GM21526 (cell line): ENCODE data around the gene ITPR1.
"Not testable (repeated sequence)": the region's sequence is repeated elsewhere in the genome, so short reads cannot be mapped to it uniquely, and the experiment has no call there.

Experiments used
- ATAC-seq: cut with Tn5 transposase; IDR thresholded peaks from one replicate; pipeline ENCODE4 v1.9.1; 2021; ENCODE audit warnings: moderate library complexity; ENCODE audit not compliant: unreplicated experiment, low FRiP score

ITPR1 gene

DNA sequence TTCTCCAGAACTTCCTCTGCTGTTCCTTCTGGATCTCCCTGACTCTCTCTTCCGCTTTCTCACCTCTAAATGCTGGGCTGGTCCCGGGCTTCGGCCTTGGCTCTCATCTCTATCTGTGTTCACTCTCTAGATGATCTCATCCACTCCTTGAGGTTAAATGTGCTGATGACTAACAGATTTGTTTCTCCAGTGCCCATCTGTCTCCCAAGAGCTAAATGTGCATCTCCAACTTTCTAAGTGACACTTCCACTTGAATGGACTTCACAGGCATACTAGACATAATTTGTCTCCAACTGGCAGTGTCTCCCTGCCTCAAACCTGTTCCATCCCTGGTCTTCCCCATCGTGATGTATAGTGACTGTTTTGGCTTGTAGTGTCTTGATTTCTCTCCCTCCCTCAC, 95.3 kb downstream of the ITPR1 start:
- no peak for ATAC-seq

DNA sequence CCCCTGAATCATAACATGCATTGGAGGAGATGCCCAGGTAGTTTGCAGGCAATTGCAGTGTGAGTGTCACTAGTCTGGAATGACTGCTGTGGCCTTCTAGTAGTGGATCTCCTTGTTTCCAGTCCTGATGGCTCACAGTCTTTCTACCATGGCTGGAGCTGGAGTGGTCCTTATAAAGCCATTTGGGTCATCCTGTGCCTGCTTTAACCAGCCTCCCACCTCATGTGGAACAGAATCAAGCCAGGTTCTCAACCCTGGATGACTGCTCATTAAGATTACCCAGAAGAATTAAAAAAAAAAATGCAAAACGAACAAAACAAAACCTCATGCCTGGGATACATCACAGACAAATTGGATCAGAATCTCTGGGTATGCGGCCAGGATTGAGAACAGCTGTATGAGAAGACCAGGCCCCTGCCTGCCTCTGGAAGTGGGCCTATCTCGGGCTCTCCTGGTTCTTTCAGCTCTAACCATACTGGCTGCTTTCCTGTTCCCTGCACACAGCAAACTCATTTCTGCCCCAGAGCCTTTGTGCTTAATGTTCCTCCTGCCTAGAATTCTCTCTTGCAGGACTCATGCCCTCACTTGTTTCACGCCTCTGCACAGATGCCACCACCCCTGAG, 96.4 kb downstream of the ITPR1 start:
- ATAC-seq, result no peak

DNA sequence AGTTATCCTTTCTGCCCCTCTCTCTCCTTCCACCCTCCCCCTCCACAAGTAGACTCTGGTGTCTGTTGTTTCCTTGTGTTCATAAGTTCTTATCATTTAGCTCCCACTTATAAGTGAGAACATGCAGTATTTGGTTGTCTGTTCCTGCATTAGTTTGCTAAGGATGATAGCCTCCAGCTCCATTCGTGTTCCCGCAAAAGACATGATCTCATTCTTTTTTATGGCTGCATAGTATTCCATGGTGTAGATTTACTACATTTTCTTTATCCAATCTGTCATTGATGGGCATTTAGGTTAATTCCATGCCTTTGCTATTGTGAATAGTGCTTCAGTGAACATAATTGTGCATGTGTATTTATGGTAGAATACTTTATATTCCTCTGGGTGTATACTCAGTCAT, 97.7 kb downstream of the ITPR1 start:
- ATAC-seq, result not testable (repeated sequence)

DNA sequence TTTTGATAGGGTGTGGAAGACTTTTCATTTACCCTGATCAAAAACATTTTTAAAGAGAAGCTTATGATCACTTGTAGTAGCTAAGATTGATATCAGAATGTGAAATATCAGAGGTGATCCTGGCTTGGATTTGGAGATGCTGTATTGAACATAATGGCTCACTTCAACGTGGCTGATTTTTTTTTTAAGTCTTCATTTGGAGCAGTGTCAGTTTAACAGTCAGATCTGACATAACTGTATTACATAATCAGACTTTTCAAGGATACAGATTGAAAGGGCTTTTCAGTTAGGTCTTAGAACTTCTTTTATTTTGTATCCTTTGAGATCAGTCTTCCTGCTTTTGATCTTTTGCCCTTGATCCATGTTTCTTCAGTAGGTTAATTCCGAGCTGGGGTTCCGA, 98.5 kb downstream of the ITPR1 start:
- no peak for ATAC-seq

DNA sequence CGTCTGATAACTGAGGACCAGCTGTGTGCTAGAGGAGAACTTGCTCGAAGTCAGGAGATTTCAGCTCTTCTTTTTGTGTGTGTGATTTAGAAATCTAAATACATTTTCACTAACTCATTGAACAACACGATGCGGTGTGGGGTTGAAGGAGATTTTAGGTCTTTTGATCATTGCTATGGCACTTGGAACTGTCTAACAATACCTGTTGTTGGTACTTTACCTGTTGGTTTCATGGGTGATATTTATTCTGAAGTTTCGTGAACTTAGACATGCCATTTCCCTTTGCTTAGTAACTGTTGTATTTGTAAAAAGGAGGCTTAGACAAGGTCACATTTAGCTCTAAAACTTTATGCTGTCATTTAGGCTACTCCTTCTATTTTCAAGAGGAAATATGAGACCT, 99.9 kb downstream of the ITPR1 start:
- ATAC-seq, result no peak

DNA sequence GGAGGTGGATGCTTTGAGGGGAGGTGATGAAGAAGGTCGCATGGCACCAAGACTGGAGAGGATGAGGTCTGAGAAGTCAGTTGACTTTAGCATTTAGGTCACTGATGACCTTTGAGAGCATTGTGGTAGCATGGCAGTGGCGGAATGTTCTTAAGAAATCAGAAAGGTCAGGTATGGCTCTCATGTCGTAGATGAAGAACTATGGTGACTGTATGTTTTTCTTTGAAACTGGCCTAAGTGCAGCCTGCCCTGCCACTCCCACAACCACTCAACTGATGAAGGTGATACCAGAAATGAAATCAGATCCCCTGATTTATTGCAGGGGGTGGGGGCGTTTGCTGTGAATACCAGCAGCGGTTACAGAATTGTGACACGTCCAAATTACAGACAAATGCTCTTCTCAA, 102.6 kb downstream of the ITPR1 start:
- no peak for ATAC-seq

DNA sequence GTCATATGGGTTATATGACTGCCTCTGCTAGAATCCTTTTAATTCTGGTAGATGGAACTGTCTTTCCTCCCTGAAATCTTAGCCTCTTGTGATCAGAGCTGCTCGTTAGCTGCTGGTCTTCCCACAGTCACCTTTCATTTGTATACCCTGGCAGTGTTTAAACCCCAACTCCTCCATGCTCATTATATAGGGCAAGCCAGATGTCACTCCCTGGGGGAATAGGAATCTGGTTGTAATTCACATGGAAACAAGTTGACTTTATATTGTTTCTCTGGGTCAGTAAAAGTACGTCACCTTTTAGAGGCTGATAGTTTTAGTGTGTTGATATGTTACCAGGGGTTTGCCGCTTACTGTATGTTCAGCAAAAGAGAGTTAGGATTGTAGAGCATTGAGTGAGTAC, 103.5 kb downstream of the ITPR1 start:
- ATAC-seq, result no peak

DNA sequence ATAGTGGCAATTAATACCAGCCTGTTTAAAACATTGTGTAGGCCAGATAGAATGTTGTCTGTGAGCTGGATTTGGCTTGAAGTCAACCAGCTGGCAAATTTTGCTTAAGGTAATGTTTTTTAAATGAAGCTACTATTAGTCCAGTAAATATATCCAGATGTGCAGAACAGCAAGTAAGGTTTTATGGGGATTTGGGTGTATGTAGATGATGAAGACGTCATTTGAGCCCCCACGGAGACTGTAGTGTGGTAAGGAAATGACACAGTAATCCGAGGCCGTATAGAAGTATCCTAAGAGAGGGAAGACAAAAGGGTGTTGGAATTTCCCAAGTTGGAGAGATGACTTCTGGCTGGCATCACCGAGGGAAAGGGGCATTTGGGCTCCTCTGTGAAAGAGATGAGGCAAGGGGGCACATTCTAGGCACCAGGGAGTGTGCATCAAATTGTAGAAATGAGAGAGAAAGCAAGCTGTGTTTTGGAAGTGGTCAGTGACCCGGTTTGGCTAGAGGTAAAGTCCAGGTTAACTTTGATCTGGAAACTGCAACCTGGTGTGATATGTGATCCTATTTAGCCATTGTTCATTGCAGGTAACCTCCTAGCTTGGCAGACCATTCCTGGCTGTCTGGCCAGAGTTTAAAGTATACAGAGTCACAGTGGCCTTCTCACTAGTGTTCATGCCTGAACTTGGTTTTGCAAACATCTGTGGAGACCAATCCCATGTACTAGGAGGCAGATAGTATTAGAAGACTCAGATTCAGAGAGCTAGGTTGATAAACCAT, 104.2 kb downstream of the ITPR1 start:
- ATAC-seq, result no peak

DNA sequence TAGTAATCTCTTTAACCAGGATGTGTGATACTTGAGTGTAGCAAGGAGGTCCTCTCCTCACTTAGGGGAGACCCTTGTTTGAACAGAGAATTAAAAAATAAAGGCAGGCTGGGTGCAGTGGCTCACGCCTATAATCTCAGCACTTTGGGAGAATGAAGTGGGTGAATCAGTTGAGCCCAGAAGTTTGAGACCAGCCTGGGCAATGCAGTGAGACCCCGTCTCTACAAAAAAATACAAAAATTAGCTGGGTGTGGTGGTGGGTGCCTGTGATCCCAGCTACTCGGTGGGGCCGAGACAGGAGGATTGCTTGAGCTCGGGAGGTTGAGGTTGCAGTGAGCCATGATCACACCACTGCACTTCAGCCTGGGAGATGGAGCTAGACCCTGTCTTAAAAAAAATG, 105.1 kb downstream of the ITPR1 start:
- ATAC-seq, result not testable (repeated sequence)

DNA sequence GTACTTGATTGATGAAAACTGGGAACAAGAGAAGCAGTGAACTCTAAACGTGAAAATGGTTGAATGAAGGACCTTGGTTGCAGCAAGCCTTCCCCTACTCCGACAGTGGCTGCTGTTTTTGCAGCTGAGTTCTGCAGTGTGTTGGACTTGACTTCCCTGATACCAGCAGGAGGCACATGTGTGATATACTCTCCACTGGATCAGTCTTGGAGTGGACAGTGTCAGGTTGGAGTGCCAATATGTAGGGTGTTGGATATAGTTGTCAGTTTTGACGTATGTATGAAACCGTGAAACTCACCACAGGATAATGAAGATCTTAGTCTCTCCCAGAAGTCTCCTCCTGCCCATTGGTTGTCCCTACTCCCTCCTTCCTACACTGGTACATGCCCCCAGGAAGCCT, 106.5 kb downstream of the ITPR1 start:
- ATAC-seq, result no peak

DNA sequence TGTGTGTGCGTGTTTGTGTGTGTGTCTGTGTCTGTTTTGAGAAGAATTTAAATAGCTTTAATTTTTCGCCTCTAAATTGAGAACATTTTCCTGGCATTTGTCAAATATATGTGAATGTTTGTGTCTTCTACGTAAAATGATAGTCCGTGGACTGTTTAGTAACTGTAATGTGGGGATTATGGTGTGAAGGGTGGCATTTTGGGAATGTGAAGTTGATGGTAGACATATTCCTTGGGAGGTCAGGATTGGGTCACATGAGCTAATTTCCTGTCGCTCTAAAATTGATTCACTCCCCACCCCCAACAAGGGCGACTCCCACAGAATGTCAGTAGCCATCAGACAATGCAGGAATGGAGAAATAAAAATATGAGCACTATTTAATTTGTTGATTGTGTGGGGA, 107.3 kb downstream of the ITPR1 start:
- no peak for ATAC-seq

DNA sequence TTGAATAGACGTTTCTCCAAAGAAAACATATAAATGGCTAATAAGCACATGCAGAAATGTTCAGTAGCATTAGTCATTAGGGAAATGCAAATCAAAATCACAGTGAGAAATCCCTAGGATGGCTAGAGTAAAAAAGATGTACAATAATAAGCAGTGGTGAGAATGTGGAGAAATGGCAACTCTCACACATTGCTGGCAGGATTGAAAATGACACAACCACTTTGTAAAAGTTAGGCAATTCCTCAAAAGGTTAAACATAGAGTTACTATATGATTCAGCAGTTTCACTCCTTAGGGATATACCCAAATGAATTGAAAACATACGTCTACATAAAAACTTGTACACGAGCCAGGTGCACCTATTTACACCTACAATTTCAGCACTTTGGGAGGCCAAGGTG, 108.7 kb downstream of the ITPR1 start:
- ATAC-seq, result no peak

DNA sequence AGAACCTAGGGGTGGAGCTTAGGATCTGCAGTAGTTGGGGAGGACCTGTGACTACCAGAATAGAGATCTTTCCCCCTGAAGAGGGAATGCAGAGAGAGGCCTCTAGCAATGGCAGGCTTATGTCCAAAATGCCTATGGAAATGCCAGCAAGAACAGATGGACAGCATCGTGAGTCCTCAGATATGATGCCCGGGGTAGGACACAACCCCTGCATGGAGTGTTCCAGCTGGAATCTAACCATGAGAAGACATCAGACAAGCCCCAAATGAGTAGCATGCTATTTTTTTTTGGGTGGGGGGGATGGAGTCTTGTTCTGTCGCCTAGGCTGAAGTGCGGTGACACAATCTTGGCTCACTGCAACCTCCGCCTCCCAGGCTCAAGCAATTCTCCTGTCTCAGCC, 111.5 kb downstream of the ITPR1 start:
- no peak for ATAC-seq

DNA sequence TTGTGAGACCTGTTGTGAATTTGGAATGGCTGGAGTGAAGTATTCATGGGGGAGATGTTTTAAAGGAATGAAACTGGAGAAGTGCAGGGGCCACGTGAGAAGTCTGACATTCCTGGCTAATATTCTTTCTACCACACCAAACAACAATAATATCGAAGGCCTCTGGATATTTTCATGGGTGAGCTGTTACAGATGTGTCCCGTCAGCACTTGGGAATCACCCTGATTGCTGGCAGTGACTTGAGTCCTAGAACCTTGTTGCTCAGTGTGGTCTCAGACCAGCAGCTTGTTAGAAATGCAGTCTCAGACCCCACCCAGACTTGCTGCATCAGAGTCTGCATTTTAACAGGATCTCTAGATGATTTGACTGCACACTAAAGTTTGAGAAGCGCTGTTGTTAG, 113.8 kb downstream of the ITPR1 start:
- no peak for ATAC-seq

DNA sequence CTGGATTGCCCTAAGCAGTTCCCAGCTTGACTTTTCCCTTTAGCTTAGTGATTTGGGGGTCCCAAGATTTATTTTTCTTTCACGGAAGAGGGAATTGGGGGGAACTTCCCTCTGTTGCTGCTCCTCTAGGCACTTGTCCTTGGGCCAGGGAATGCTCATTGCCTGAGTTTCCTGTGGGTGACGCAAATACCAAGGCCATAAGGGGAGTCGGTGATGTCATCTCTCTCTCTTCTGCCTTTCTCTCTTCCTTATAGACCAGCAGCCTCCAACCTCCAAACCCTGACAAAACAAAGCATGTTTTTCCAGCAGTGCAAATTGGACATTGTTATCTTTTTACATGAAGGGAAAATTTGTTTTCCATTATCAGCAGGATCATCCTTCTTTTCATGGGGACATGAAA, 120.2 kb downstream of the ITPR1 start:
- no peak for ATAC-seq

DNA sequence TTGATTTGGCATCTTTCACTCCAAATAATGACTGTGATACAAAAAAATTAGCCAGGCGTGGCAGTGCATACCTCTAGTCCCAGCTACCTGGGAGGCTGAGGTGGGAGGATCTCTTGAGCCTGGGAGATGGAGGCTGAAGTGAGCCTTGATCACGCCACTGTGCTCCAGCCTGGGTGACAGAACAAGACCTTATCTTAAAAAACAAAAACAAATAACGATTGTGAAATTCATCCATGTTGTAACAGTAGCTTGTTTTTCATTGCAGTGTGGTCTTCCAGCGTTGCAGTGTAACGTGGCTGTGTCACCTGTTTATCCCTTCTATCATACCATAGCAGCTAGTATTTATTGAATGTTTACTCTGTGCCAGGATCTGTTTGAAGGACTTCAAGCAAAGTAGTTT, 120.9 kb downstream of the ITPR1 start:
- no peak for ATAC-seq

DNA sequence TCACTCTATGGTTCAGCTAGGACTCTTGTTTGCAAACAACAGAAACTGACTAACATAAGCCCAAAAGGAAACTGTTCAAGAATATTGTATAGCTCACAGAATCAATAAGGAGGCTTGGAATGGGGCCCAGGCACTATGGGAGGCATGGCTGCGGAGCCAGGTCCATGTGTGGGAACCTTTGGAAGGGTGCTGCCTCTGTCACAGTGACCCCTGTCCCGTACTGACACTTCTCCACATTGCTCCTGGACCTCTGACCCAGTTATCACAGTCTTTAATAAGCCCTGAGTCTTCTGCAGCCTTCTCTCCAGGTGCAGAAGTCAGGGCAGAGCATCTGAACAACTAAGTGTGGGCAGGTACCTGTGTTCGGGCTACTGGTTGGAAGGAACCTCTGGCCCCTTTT, 121.8 kb downstream of the ITPR1 start:
- no peak for ATAC-seq

DNA sequence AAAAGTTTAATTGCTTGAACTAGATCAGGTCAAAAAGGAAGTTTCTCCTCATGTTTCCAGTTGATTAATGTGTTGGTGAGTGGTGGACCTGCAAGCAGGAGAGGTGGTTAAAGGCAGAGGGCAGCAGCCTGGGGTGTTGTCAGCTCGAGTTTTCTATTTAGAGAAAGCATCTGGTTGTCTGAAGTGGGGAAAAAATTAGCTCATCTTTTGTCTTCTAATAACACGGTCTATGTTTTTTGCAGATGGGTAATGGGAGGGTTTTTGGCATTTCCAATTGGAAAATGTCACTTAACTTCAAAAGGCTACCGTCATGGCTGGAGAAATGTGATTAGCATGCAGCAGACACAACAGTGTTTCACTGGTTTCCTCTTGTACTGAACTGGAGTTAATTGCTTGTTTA, 122.6 kb downstream of the ITPR1 start:
- ATAC-seq, result no peak

DNA sequence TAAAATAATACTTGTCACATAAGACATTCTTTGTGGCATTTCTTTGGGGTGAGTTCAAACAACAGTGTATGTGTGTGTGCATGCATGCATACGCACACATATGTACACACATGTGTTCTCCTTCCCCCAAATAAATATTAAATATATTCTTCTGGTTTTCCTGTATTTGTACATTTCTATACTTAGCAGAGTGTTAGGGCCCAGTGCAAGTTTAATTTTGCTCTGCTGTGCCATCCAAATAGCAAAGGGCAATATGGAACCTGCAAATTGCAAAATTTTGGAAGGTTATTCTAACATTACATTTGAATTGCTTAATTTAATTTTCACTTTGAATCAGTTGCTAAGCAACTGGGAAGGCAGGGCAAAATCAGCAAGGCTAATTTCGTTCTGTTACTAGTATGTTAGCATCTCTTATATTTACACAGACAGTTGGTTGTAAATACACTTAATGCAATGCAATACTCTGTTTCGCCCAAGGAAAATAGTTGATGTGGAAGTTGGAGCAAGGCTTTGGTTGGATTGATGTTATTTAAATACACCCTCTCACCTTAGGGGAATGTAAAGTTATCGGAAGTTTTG, 130.4 kb downstream of the ITPR1 start:
- ATAC-seq, result no peak

DNA sequence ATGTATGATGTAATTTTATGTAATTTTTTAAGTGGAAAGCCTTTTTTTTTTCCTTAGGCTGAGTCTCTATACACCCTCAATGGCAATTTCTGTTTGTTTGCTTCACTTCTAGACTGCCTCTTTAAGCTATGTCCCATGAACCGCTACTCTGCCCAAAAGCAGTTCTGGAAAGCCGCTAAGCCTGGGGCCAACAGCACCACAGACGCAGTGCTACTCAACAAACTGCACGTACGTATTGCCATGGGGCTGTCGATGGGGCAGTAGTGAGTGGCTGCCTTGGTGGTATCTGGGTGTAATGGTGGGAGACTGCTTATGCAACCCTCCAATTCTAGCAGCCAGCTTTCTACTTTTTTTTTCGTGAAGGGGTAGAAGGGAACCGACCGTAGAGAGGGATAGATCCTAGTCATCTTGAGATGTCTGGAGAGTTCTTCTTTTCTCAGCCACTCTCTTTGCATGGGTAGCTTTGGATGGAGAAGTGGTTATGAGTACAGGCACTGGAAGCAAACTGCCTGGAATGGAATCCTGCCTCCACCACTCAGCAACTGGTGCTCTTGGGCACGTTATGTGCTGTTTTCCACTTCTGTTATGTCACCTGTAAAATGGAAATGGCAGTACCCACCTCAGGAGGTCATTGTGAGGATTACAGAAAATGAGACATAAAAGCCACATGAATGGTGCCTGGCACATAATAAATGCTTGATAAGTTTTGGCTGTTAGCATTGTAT, 134.7 kb downstream of the ITPR1 start:
- ATAC-seq, result no peak
